Measurements from ENCODE around the gene POLR1A. TPM values are rescaled to one million over a fixed set of nuclear protein-coding genes. Genes with fewer than 3 reads are reported as not detected.

Gene POLR1A
- polyA plus RNA-seq, 3 donors: 0.45 to 2.1 (median 1.6) TPM

- Histone ChIP-seq H2AFZ (ENCODE audit: insufficient read depth, low read depth, low read length, poor library complexity, severe bottlenecking) (peak overlapping the region; percentile 56), H4K20me1 (ENCODE audit: insufficient read depth, low read length) (no peaks in the 10 kb centered on the region), H3K9ac (ENCODE audit: insufficient read depth, low read length, poor library complexity, severe bottlenecking) (peak overlapping the region; percentile 65), H3K27ac (ENCODE audit: low read depth in 1 of 2, low read length in 2 of 2) (peak overlapping the region; percentile 96), H3K4me3 (replicated peaks in 1 of 3; ENCODE audit: low read depth in 2 of 3, low read length in 3 of 3) (peak overlapping the region in 1 of 3 experiments; percentile 44), H3K27me3 (ENCODE audit: control insufficient read depth in 2 of 2, insufficient read depth in 2 of 2, low read length in 2 of 2) (no peaks in the 10 kb centered on the region), H3K79me2 (ENCODE audit: insufficient read depth, low read length) (no peaks in the 10 kb centered on the region), H3K4me1 (ENCODE audit: control insufficient read depth in 1 of 2, insufficient read depth in 2 of 2, low read length in 2 of 2) (peaks cover 46 to 54% of the 10 kb centered on the region in 2 donors), H3K36me3 (replicated peaks in 1 of 2; ENCODE audit: control insufficient read depth in 1 of 2, insufficient read depth in 2 of 2, low read length in 2 of 2) (peaks cover 26 to 53% of the 10 kb centered on the region in 2 donors), H3K9me3 (replicated peaks in 1 of 2; ENCODE audit: control insufficient read depth in 1 of 2, insufficient read depth in 1 of 2, low read length in 2 of 2) (no peaks in the 10 kb centered on the region), H3K4me2 (replicated peaks; ENCODE audit: extremely low read depth, low read length, poor library complexity, severe bottlenecking) (peak overlapping the region; percentile 45)
- WGBS (ENCODE audit: insufficient coverage): 15% methylated on average over 10 of the region's 12 CpGs
- Mint-ChIP-seq H3K4me3 (peak overlapping the region; percentile 58 to 86), H3K9me3 (peaks cover 0 to 3% (median 0%) of the 10 kb centered on the region in 7 donors), H3K36me3 (peaks cover 48 to 67% of the 10 kb centered on the region in 2 donors), H3K27me3 (ENCODE audit: low read depth in 3 of 3) (peaks cover 0 to 4% (median 2%) of the 10 kb centered on the region in 3 donors), H3K4me1 (peaks cover 59% of the 10 kb centered on the region), H3K27ac (peak overlapping the region; percentile 94 to 99 (median 97))
- TF ChIP-seq, protein P1, sequence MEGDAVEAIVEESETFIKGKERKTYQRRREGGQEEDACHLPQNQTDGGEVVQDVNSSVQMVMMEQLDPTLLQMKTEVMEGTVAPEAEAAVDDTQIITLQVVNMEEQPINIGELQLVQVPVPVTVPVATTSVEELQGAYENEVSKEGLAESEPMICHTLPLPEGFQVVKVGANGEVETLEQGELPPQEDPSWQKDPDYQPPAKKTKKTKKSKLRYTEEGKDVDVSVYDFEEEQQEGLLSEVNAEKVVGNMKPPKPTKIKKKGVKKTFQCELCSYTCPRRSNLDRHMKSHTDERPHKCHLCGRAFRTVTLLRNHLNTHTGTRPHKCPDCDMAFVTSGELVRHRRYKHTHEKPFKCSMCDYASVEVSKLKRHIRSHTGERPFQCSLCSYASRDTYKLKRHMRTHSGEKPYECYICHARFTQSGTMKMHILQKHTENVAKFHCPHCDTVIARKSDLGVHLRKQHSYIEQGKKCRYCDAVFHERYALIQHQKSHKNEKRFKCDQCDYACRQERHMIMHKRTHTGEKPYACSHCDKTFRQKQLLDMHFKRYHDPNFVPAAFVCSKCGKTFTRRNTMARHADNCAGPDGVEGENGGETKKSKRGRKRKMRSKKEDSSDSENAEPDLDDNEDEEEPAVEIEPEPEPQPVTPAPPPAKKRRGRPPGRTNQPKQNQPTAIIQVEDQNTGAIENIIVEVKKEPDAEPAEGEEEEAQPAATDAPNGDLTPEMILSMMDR (IDR thresholded peaks at IDR 0.05): no peak
- intact Hi-C loops (cut with micrococcal nuclease): loop anchor here in 1 of 2 donors (5.0 kb wide), 1 partner anchor 45 kb away; no protein-coding TSS in a partner anchor
- peak; percentile 76 to 78 (median 77) for DNase-seq
These were observed 68.4 kb downstream of the POLR1A start for GRCh38 chr2:86037141-86037794.

GRCh38 chr2:86036669-86037138, 69.0 kb downstream of the POLR1A start:
- H3K4me2 ChIP-seq (replicated peaks; ENCODE audit: extremely low read depth, low read length, poor library complexity, severe bottlenecking): peak overlapping the region; percentile 45
- peak overlapping the region; percentile 65 for H3K9ac ChIP-seq (ENCODE audit: insufficient read depth, low read length, poor library complexity, severe bottlenecking)
- Mint-ChIP-seq H3K4me1 (peaks cover 59% of the 10 kb centered on the region), H3K27me3 (ENCODE audit: low read depth in 3 of 3) (peaks cover 0 to 4% (median 2%) of the 10 kb centered on the region in 3 donors), H3K27ac (peak overlapping the region; percentile 94 to 99 (median 97)), H3K36me3 (peaks cover 46 to 70% of the 10 kb centered on the region in 2 donors), H3K9me3 (peaks cover 0 to 5% (median 0%) of the 10 kb centered on the region in 7 donors), H3K4me3 (peak overlapping the region; percentile 58 to 86)
- 12% methylated on average over 7 of the region's 7 CpGs for WGBS (ENCODE audit: insufficient coverage)
- peak overlapping the region; percentile 56 for H2AFZ ChIP-seq (ENCODE audit: insufficient read depth, low read depth, low read length, poor library complexity, severe bottlenecking)
- peak overlapping the region; percentile 96 for H3K27ac ChIP-seq (ENCODE audit: low read depth in 1 of 2, low read length in 2 of 2)
- no peaks in the 10 kb centered on the region for H3K9me3 ChIP-seq (replicated peaks in 1 of 2; ENCODE audit: control insufficient read depth in 1 of 2, insufficient read depth in 1 of 2, low read length in 2 of 2)
- H4K20me1 ChIP-seq (ENCODE audit: insufficient read depth, low read length): no peaks in the 10 kb centered on the region
- H3K4me1 ChIP-seq (ENCODE audit: control insufficient read depth in 1 of 2, insufficient read depth in 2 of 2, low read length in 2 of 2): peaks cover 46 to 54% of the 10 kb centered on the region in 2 donors
- H3K27me3 ChIP-seq (ENCODE audit: control insufficient read depth in 2 of 2, insufficient read depth in 2 of 2, low read length in 2 of 2): no peaks in the 10 kb centered on the region
- intact Hi-C loops (cut with micrococcal nuclease): loop anchor here in 1 of 2 donors (5.0 kb wide), 1 partner anchor 44 kb away; no protein-coding TSS in a partner anchor
- H3K79me2 ChIP-seq (ENCODE audit: insufficient read depth, low read length): no peaks in the 10 kb centered on the region
- H3K36me3 ChIP-seq (replicated peaks in 1 of 2; ENCODE audit: control insufficient read depth in 1 of 2, insufficient read depth in 2 of 2, low read length in 2 of 2): peaks cover 25 to 53% of the 10 kb centered on the region in 2 donors
- TF ChIP-seq, protein P1 (IDR thresholded peaks at IDR 0.05): no peak
- DNase-seq: no peak
- peak overlapping the region in 1 of 3 experiments; percentile 44 for H3K4me3 ChIP-seq (replicated peaks in 1 of 3; ENCODE audit: low read depth in 2 of 3, low read length in 3 of 3)
